ENCODE results near the gene SWT1. TPM values are rescaled to one million over a fixed set of nuclear protein-coding genes. Genes with fewer than 3 reads are reported as not detected.
A peak's percentile ranks its signal among the peaks of the same experiment; 100 is the strongest.

SWT1 gene
- 1 to 10 TPM; 4.1 to 7.1 TPM for total RNA-seq

- peaks cover 0 to 20% of the 10 kb centered on the region in 2 donors for H3K36me3 Mint-ChIP-seq
- DNase-seq (ENCODE audit: low spot score in 2 of 2) (peak; percentile 94 to 97), ATAC-seq (peak; percentile 93 to 95)
- H3K27ac Mint-ChIP-seq = peak within 1 kb of the TSS; percentile 94 to 98
- H3K9me3 Mint-ChIP-seq = no peaks in the 10 kb centered on the region
These were observed at the start of gene SWT1, which contains the start of gene TRMT1L for GRCh38 chr1:185156854-185157598. TSS of gene SWT1 (plus strand) at chr1:185157167. CDS start at chr1:185160842, 3,675 bp downstream. TSS of gene TRMT1L (minus strand) at chr1:185156953. CDS start at chr1:185156712, 241 bp downstream.

- Mint-ChIP-seq H3K27ac (no peak overlapping the region), H3K9me3 (peaks cover 14 to 19% of the 10 kb centered on the region in 2 donors), H3K36me3 (peaks cover 7 to 11% of the 10 kb centered on the region in 2 donors)
- no peak for DNase-seq (ENCODE audit: low spot score in 2 of 2)
- no peak for ATAC-seq
These were observed 48.6 kb upstream of the SWT1 start for GRCh38 chr1:185108321-185108720.

DNA sequence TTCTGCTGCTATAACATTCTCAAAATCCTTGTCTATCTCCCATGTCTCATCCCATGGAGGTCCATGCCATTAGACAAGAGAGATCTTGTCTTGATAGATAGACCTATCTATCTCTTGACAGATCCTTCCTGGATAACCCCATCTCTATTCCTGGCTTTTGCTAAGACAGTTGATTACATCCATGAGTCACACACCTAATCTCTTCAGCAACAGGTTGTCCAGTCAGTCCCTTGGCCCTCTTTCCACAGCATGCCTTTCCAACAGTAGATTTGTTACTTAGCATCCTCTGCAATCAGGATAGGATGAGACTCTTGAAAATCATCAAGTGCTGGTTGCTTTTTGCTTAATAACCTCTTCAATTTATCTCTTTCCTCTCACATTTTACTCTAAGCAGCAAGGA is 46.8 kb upstream of the SWT1 start:
- Mint-ChIP-seq H3K36me3 (peaks cover 7% of the 10 kb centered on the region in 2 donors), H3K9me3 (peaks cover 14 to 19% of the 10 kb centered on the region in 2 donors), H3K27ac (no peak overlapping the region)
- no peak for ATAC-seq
- DNase-seq (ENCODE audit: low spot score in 2 of 2) = no peak

DNA sequence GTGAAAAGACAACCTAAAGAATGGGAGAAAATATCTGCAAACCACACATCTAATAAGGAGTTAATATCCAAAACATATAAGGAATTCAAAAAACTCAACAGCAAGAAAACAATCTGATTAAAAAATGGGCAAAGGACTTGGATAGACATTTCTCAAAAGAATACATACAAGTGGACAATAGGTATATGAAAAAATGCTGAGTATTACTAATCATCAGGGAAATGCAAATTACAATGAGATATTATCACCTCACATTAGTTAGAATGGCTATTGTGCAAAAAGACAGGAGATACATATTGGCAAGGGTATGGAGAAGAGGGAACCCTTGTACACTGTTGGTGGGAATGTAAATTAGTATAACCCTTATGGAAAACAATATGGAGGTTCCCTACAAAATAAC is 45.1 kb upstream of the SWT1 start:
- Mint-ChIP-seq H3K27ac (no peak overlapping the region), H3K9me3 (peaks cover 14 to 19% of the 10 kb centered on the region in 2 donors), H3K36me3 (peaks cover 7% of the 10 kb centered on the region in 2 donors)

DNA sequence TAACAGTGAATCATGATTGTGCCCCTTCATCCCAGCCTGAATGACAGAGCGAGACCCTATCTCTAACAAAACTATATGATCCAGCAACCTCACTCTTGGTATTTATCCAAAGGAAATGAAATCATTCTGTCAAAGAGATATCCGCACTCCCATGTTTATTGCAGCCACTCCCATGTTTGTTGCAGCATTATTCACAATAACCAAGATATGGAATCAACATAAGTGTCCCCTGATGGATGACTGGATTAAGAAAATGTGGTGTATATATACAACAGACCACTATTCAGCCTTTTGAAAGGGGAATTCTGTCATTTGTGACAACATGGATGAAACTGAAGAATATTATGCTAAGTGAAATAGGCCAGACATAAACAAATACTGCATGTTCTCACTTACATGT is 44.6 kb upstream of the SWT1 start:
- ATAC-seq (no peak), DNase-seq (ENCODE audit: low spot score in 2 of 2) (no peak)
- Mint-ChIP-seq H3K9me3 (peaks cover 14 to 19% of the 10 kb centered on the region in 2 donors), H3K36me3 (peaks cover 7% of the 10 kb centered on the region in 2 donors), H3K27ac (no peak overlapping the region)

More for the DNA sequence above, 45.1 kb upstream of the SWT1 start:
- ATAC-seq (no peak), DNase-seq (ENCODE audit: low spot score in 2 of 2) (no peak)

DNA sequence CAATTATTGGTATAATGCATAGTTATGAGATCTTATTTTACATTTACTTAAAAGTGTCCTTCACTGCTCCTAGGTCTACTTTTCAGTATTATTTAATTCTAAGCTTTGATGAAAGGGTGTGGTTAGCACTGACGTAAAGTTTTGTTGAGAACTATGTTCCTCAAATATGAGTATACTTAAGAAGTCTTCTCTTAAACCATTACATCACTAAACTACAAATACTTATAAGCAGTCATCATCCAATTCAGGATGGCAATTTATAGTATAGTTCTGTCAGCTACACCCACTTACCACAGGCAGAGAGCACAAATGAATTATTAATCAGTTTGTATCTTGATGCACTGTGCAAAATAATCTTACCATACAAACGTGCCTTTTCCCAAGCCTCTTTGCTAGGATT is 27.3 kb upstream of the SWT1 start:
- DNase-seq (ENCODE audit: low spot score in 2 of 2) (no peak), ATAC-seq (no peak)
- no peak overlapping the region for H3K27ac Mint-ChIP-seq
- H3K36me3 Mint-ChIP-seq = peaks cover 10 to 31% of the 10 kb centered on the region in 2 donors
- peaks cover 0 to 4% of the 10 kb centered on the region in 2 donors for H3K9me3 Mint-ChIP-seq

DNA sequence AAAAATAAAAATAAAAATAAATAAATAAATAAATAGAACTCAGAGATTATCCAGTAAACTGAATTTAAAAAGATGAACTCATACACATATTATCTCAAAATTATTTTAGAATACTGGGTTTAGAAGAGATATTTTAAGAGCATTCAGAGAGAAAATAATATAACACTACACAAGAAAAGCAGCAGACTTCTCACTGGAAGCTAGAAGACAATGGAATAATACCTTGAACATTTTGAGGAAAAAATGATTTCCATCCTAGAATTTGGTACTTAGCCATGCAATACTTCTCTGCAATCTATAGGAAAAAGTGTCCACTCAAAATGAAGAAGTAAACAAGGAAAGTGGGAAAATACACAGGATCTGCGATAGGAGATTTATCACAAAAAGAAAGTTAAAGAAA is 24.4 kb upstream of the SWT1 start:
- Mint-ChIP-seq H3K36me3 (peaks cover 10 to 35% of the 10 kb centered on the region in 2 donors), H3K9me3 (peaks cover 0 to 4% of the 10 kb centered on the region in 2 donors), H3K27ac (no peak overlapping the region)
- DNase-seq (ENCODE audit: low spot score in 2 of 2) = no peak
- ATAC-seq = no peak

DNA sequence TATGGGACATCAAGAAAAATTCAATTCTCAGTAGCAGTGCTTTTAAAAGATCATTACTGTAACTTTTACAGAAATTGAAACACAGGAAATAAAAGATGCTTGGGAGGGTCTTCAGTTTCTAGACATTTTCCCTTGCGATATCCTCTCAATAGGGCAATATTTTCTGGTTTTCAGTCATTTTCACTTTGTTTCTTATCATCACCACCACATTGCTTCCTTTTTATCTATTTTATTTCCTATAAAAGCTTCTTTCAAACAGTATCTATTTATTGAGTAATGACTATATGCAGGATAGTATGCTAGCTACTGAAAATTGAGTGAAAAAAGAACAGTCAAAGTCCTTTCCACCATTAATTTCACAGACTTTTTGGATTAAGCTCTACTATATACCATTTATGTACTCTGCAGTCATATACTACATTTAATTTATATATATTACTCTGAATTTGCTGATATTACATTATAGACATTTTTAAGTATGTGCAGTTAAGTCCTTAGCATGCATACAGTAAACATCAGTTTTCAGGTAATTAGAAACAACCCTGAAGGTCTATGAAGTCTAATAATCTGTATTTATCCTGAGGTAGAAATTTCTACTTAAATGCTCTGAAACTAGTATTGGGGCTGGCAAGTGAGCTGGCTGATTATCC is 18.9 kb upstream of the SWT1 start:
- H3K36me3 Mint-ChIP-seq = peaks cover 9 to 29% of the 10 kb centered on the region in 2 donors
- no peaks in the 10 kb centered on the region for H3K9me3 Mint-ChIP-seq
- DNase-seq (ENCODE audit: low spot score in 2 of 2) = no peak
- ATAC-seq = no peak
- H3K27ac Mint-ChIP-seq = peak overlapping the region in 1 of 2 donors; percentile 5

DNA sequence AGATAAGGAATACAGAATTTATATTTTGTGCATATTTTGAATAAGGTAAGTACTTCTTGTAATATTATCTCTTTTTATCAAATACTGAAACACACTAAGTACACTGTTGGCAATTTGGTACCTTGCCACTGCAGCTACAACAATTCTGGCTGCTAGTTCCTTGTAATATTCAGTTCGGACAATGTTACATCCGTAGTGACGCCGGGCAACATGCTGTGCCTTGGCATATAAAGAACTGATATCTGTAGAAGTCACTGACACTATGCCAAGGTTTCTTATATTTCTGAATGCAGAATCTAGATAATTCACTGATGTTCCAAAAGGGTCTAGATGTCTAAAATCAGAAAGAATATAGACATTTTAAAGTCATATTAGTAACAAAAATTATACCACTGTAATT is 17.7 kb upstream of the SWT1 start:
- DNase-seq (ENCODE audit: low spot score in 2 of 2) (no peak), ATAC-seq (no peak)
- H3K9me3 Mint-ChIP-seq = no peaks in the 10 kb centered on the region
- H3K36me3 Mint-ChIP-seq = peaks cover 4 to 20% of the 10 kb centered on the region in 2 donors
- H3K27ac Mint-ChIP-seq = no peak overlapping the region

DNA sequence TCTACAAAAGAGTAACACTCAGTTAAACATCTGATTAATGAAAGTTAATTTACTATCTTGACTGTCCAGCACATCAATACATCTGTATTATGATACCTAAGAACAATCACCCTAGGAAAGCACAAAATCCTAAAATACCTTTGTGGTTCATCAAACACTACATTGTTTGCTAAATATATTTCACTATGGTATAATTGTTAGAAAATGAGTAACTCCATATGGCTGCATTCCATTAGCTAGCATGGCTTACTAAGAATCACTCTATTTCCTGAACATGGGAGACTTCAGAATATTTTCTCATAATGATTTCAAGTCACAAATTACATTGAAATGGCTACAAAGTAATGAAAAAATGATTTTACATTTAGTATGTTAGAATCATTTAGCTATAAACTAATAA is 12.7 kb upstream of the SWT1 start:
- DNase-seq (ENCODE audit: low spot score in 2 of 2) (no peak), ATAC-seq (no peak)
- no peak overlapping the region for H3K27ac Mint-ChIP-seq
- no peaks in the 10 kb centered on the region for H3K9me3 Mint-ChIP-seq
- peaks cover 9 to 28% of the 10 kb centered on the region in 2 donors for H3K36me3 Mint-ChIP-seq

- Mint-ChIP-seq H3K27ac (no peak overlapping the region), H3K36me3 (peaks cover 9 to 22% of the 10 kb centered on the region in 2 donors), H3K9me3 (no peaks in the 10 kb centered on the region)
- ATAC-seq = no peak
- DNase-seq (ENCODE audit: low spot score in 2 of 2) = no peak
These were observed 5.8 kb upstream of the SWT1 start for GRCh38 chr1:185151215-185151614.

DNA sequence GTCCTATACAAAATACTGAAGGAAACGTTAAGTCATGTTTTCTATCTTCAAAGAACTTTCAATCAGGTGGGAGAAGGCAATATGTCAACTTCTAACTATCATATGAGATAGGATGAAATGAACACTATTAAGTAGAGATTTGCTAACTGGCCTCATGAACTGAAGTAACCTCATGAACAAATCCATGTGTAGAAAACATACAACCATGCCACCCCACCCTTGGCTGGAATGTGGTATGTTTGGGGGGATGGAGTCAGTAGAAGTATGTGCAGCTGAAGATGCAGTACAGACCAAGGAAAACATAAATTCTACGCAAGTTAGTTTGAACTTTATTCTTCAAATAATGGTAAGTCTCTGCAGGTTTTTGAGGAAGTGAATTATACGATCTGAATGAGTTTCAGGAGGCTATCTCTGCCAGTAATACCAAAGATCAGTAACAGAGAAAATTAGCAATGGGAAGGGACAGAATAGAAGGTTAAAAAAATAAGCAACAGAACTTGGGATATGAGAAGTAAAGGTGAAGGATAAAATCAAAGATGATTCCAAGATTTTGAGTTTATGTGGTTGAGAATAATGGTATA is 4.7 kb upstream of the SWT1 start:
- Mint-ChIP-seq H3K9me3 (no peaks in the 10 kb centered on the region), H3K27ac (no peak overlapping the region), H3K36me3 (peaks cover 16 to 22% of the 10 kb centered on the region in 2 donors)
- ATAC-seq (no peak), DNase-seq (ENCODE audit: low spot score in 2 of 2) (no peak)

DNA sequence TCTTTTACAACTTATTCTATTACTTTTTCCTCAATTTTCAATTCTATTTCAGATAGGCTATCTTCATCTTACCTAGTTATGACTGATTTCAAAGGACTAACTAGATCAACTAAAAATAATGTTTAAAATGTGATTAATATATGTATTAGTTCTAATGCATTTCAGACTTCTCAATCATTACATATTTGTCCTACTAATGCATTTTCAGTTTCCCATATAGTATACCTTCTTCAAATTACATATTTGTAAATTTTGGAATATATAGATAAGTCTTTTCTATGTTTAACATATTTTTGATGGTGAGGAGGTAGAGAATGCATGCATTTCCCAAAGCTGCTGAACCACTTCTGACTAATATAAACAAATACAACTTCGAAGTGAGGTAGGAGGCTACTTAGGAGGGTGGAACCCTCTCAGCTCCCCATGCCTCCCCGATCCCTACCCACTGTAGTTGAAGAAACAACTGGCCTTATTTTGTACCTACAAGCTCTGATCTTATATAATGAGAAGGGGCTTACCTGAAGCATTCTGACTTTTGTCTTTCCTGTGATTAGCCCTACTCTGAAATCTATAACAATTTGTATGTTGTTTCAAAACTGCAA is 2.0 kb upstream of the SWT1 start:
- ATAC-seq (no peak), DNase-seq (ENCODE audit: low spot score in 2 of 2) (no peak)
- no peaks in the 10 kb centered on the region for H3K9me3 Mint-ChIP-seq
- peaks cover 0 to 20% of the 10 kb centered on the region in 2 donors for H3K36me3 Mint-ChIP-seq
- H3K27ac Mint-ChIP-seq = peak overlapping the region; percentile 94 to 97

GRCh38 chr1:185155600-185156287 is 1.2 kb upstream of the SWT1 start:
- DNase-seq (ENCODE audit: low spot score in 2 of 2) (no peak), ATAC-seq (no peak)
- H3K36me3 Mint-ChIP-seq = peaks cover 0 to 20% of the 10 kb centered on the region in 2 donors
- H3K9me3 Mint-ChIP-seq = no peaks in the 10 kb centered on the region
- H3K27ac Mint-ChIP-seq = peak overlapping the region; percentile 94 to 97

DNA sequence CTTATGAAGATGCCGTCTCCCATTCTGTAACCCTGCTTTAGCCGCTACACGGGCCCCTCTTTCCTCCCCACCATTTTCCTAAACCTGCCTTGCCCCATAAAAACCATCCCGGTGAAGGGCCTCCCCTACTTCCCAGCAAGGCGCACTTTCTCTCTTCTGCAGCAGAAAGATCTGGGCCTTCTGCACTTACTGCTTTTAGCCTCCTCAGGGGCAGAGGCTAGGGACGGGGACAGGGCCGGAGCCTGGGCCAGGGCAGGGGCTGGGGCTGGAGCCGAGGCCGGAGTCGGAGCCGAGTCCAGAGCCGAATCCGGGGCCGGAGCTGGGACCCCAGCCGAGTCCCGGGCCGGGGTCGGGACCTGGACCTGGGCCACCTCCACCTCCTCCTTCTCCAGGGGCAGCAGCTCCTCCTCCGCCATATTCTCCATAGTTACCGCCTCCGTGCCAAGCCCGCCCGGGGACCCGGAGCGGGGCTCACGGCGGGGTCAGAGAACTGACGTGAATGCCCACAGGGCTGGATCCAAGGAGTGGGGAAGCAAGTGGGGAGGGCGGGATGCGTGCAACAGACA is 596 bp upstream of the SWT1 start:
- peak; percentile 32 to 37 for ATAC-seq
- H3K36me3 Mint-ChIP-seq = peaks cover 0 to 20% of the 10 kb centered on the region in 2 donors

More for the DNA sequence above, 596 bp upstream of the SWT1 start:
- no peaks in the 10 kb centered on the region for H3K9me3 Mint-ChIP-seq
- H3K27ac Mint-ChIP-seq = peak overlapping the region; percentile 94 to 98
- no peak for DNase-seq (ENCODE audit: low spot score in 2 of 2)
